ENCODE measurements around the gene CACNA1C.

- no peak for TF ChIP-seq CTCF (IDR thresholded peaks at IDR 0.05; ENCODE audit: low read depth, low read length, poor library complexity, severe bottlenecking)
- no peak for TF ChIP-seq EZH2phosphoT487 (IDR thresholded peaks at IDR 0.05; ENCODE audit: borderline replicate concordance, low read length)
Measured at GRCh38 chr12:2092354-2092753, 39.6 kb downstream of the CACNA1C start.

Data from DOHH2 (cell line).